DND-41 (cell line): ENCODE measurements around the gene RAI14.

ENCODE experiments used
- CTCF ChIP-seq: IDR thresholded peaks from 2 replicates; pipeline ENCODE4 v1.5.1; 2012; ENCODE audit warnings: borderline replicate concordance, low read length, moderate library complexity, mild to moderate bottlenecking; ENCODE audit not compliant: poor library complexity, severe bottlenecking; ENCODE audit errors: extremely low read depth
- EZH2 ChIP-seq: IDR thresholded peaks from 3 replicates; pipeline ENCODE4 v1.6.1; 2012; ENCODE audit warnings: borderline replicate concordance, low read depth, mild to moderate bottlenecking, moderate library complexity, low read length, inconsistent platforms; ENCODE audit not compliant: severe bottlenecking

GRCh38 chr5:34719029-34719428 lies 62.9 kb downstream of the RAI14 start:
- TF ChIP-seq CTCF: no peak
- no peak for TF ChIP-seq EZH2
